HL-60 (cell line): ENCODE results near the gene NARS2.

ENCODE experiments used
- DNase-seq, 2 experiments: peaks; one replicate each; pipeline ENCODE4 v3.0.0-alpha.2; 2010 to 2020; ENCODE audit warnings: low read depth in 1 of 2, low spot score in 1 of 2
- H3K27ac ChIP-seq: fragments of 250-450 bp; sonication (Bioruptor Pico); replicated peaks from 2 replicates; pipeline ENCODE4 v1.5.1; 2020; ENCODE audit warnings: mild to moderate bottlenecking, moderate library complexity
- H3K27me3 ChIP-seq: fragments of 250-450 bp; sonication (Bioruptor Pico); 2 replicates; pipeline ENCODE4 v1.5.1; 2021; ENCODE audit warnings: mild to moderate bottlenecking, moderate library complexity; ENCODE audit not compliant: insufficient read depth, poor library complexity, severe bottlenecking
- H3K4me3 ChIP-seq: replicated peaks from 2 replicates; pipeline ENCODE4 v1.5.1; 2011; ENCODE audit warnings: mild to moderate bottlenecking, control low read depth, low read length; ENCODE audit not compliant: insufficient read depth
- GABPA ChIP-seq: IDR thresholded peaks from 2 replicates; pipeline ENCODE4 v1.6.1; 2012; ENCODE audit warnings: low read depth
- POLR2AphosphoS5 ChIP-seq: IDR thresholded peaks from 2 replicates; pipeline ENCODE4 v1.6.1; 2012; ENCODE audit warnings: low read depth
- SPI1 ChIP-seq: IDR thresholded peaks from 2 replicates; pipeline ENCODE4 v1.6.1; 2012; ENCODE audit warnings: low read depth, mild to moderate bottlenecking, borderline replicate concordance
- TF ChIP-seq, protein P1 (sequence below): IDR thresholded peaks from 2 replicates; pipeline ENCODE4 v1.6.1; 2012; ENCODE audit warnings: low read depth; ENCODE audit not compliant: insufficient replicate concordance
- TF ChIP-seq, protein P2 (sequence below): IDR thresholded peaks from one replicate; pipeline ENCODE4 v1.5.1; 2011; ENCODE audit warnings: low read length, control low read depth, inconsistent platforms; ENCODE audit not compliant: insufficient read depth

The NARS2 gene

GRCh38 chr11:78403781-78404180 lies 170.9 kb downstream of the NARS2 start:
- H3K4me3 ChIP-seq, result no peak overlapping the region
- TF ChIP-seq, protein P1, sequence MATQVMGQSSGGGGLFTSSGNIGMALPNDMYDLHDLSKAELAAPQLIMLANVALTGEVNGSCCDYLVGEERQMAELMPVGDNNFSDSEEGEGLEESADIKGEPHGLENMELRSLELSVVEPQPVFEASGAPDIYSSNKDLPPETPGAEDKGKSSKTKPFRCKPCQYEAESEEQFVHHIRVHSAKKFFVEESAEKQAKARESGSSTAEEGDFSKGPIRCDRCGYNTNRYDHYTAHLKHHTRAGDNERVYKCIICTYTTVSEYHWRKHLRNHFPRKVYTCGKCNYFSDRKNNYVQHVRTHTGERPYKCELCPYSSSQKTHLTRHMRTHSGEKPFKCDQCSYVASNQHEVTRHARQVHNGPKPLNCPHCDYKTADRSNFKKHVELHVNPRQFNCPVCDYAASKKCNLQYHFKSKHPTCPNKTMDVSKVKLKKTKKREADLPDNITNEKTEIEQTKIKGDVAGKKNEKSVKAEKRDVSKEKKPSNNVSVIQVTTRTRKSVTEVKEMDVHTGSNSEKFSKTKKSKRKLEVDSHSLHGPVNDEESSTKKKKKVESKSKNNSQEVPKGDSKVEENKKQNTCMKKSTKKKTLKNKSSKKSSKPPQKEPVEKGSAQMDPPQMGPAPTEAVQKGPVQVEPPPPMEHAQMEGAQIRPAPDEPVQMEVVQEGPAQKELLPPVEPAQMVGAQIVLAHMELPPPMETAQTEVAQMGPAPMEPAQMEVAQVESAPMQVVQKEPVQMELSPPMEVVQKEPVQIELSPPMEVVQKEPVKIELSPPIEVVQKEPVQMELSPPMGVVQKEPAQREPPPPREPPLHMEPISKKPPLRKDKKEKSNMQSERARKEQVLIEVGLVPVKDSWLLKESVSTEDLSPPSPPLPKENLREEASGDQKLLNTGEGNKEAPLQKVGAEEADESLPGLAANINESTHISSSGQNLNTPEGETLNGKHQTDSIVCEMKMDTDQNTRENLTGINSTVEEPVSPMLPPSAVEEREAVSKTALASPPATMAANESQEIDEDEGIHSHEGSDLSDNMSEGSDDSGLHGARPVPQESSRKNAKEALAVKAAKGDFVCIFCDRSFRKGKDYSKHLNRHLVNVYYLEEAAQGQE, result no peak
- no peak for TF ChIP-seq SPI1
- TF ChIP-seq POLR2AphosphoS5, result no peak
- TF ChIP-seq GABPA, result no peak
- TF ChIP-seq, protein P2, sequence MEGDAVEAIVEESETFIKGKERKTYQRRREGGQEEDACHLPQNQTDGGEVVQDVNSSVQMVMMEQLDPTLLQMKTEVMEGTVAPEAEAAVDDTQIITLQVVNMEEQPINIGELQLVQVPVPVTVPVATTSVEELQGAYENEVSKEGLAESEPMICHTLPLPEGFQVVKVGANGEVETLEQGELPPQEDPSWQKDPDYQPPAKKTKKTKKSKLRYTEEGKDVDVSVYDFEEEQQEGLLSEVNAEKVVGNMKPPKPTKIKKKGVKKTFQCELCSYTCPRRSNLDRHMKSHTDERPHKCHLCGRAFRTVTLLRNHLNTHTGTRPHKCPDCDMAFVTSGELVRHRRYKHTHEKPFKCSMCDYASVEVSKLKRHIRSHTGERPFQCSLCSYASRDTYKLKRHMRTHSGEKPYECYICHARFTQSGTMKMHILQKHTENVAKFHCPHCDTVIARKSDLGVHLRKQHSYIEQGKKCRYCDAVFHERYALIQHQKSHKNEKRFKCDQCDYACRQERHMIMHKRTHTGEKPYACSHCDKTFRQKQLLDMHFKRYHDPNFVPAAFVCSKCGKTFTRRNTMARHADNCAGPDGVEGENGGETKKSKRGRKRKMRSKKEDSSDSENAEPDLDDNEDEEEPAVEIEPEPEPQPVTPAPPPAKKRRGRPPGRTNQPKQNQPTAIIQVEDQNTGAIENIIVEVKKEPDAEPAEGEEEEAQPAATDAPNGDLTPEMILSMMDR, result no peak
- no peak overlapping the region for H3K27ac ChIP-seq
- no peak for DNase-seq
- no peaks in the 10 kb centered on the region for H3K27me3 ChIP-seq

DNA sequence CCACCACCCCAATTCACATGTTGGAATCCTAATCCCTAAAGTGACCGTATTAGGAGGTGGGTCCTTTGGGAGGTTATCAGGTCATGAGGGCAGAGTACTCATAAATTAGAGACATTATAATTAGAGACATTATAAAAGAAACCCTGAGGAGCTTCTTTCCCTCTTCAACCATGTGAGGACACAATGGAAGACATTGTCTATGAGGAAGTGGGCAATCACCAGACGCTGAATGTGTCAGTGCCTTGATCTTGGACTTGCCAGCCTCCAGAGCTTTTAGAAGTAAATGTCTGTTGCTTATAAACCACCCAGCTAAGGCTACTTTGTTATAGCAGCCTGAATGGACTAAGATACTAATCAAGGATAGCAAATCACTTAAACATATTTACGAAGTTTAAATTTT lies 171.8 kb downstream of the NARS2 start:
- Histone ChIP-seq H3K27me3 (no peaks in the 10 kb centered on the region), H3K4me3 (no peak overlapping the region), H3K27ac (no peak overlapping the region)
- no peak for DNase-seq
- TF ChIP-seq SPI1, result peak; percentile 18; the same call in 1 of the 2 replicates
- TF ChIP-seq, protein P1, result no peak

DNA sequence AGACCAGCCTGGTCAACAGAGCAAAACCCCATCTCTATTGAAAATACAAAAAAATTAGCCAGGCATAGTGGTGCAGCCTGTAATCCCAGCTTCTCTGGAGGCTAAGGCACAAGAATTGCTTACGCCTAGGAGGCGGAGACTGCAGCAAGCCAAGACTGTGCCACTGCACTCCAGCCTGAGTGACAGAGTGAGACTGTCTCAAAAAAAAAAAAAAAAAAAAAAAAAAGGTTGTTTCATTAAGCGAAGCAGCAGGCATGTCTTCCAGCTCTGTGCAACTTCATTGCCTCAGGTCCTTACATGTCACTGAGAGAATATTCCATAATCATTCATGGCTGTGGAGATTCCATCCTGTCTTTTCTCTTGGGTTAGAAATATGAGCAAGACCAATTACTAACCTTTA lies 174.0 kb downstream of the NARS2 start:
- H3K4me3 ChIP-seq, result no peak overlapping the region
- H3K27me3 ChIP-seq, result no peaks in the 10 kb centered on the region
- H3K27ac ChIP-seq, result no peak overlapping the region
- TF ChIP-seq GABPA (no peak), SPI1 (no peak), POLR2AphosphoS5 (no peak)
- TF ChIP-seq, protein P1, result no peak
- TF ChIP-seq, protein P2, result no peak
- DNase-seq, result no peak

GRCh38 chr11:78400116-78400515 lies 174.5 kb downstream of the NARS2 start:
- H3K4me3 ChIP-seq, result no peak overlapping the region
- no peaks in the 10 kb centered on the region for H3K27me3 ChIP-seq
- no peak for TF ChIP-seq GABPA
- no peak for TF ChIP-seq POLR2AphosphoS5
- TF ChIP-seq, protein P1, result no peak
- TF ChIP-seq, protein P2, result no peak
- TF ChIP-seq SPI1, result no peak
- DNase-seq, result no peak
- no peak overlapping the region for H3K27ac ChIP-seq
